ENCODE measurements around the gene ZYG11A.
A peak's percentile ranks its signal among the peaks of the same experiment; 100 is the strongest.
"Not testable (repeated sequence)": the region's sequence is repeated elsewhere in the genome, so short reads cannot be mapped to it uniquely, and the experiment has no call there.

The ZYG11A gene

DNA sequence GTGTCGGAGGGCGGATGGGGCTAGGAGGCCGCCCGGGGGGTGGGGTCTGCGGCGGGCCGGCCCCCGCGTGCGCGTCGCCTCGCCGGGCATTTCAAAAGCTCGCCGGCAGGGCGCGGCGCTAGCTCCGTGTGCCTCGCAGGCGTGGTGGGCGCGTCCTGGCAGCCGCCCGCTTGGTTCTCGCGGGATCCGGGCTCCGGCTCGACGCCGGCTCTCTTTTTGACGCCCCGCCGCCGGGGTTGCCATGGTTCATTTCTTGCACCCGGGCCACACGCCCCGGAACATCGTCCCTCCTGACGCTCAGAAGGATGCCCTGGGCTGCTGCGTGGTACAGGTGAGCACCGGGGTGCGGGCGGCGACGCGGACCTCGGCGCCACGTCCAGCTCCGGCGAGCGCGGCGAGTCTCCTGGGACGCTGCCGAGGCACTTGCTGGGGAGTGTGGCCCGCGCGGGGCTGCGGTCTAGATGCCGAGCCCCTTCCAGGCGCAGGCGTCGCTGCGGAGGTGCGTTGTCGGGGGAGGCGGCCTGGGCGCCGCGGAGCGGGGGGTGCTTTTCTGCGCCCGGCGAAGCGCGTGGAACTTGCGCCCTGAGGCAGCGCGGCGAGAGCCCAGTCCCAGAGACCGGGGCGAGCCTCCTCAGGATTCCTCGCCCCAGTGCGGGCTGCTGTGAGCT lies at the start of gene ZYG11A:
Gene ZYG11A (plus strand): TSS at position 118 of the 668 bp plus-strand sequence. CDS start 124 bp downstream, at position 242.
- peak; percentile 37 for DNase-seq

DNA sequence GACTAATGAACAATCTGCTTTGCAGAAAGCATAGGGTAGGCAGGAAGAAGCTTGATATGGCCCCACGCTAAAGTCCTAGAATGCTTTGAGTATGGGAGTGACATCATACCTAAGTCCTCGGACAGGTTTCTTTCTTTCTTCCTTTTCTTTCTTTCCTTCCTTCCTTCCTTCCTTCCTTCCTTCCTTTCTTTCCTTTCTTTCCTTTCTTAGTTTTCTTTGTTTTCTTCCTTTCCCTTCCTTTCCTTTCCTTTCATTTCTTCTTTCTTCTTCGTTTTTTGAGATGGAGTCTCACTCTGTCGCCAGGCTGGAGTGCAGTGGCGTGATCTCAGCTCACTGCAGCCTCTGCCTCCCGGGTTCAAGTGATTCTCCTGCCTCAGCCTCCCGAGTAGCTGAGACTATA lies 48.8 kb upstream of the ZYG11A start:
- not testable (repeated sequence) for DNase-seq

DNA sequence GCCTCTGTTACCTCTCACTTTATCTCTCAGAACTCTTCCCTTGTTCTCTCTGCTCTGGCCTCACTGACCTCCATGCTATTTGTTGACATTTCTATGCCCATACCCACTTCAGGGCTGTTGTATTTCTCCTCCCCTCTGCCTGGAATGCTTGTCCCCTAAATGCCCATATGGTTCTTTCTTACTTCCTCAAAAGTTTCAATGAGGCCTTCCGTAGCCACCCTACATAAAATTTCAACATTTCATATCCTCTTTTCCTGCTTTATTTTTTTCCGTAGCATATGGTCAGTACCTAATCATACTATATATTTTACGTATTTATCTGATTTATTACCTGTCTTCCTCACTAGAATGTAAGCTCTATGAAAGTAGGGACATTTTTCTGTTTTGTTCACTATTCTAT lies 47.1 kb upstream of the ZYG11A start:
- no peak for DNase-seq

DNA sequence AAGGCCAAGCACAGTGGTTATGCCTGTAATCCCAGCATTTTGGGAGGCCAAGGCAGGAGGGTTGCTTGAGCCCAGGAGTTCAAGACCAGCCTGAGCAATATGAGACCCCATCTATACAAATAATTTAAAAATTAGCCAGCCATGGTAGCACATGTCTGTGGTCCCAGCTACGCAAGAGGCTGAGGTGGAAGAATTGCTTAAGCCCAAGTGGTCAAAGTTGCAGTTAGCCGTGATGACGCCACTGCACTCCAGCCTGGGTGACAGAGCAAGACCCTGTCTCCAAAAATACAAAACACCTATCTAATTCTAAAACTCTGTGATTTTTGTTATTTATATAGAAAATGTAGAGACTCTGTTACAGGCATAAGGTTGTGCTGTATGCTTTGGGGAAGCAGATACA lies 44.2 kb upstream of the ZYG11A start:
- DNase-seq = no peak

DNA sequence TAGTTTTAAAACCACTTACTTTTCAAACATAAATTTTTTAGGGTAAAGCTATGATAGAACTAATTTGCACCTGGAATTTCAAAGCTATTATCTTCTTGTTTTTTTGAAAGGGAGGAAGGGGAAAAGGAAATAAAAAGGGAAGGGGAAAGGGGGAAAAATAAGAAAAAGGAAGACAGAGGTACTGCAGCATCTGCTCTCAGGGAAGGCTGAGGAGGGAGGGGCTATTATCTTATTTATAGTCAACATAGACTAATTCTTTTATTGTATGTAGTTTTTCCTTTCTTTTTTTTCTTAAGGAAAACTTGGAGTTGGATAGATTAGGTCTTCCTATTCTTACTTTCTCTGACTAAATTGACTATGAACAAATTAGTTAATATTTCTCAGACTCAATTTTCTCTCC lies 41.5 kb upstream of the ZYG11A start:
- DNase-seq = no peak

DNA sequence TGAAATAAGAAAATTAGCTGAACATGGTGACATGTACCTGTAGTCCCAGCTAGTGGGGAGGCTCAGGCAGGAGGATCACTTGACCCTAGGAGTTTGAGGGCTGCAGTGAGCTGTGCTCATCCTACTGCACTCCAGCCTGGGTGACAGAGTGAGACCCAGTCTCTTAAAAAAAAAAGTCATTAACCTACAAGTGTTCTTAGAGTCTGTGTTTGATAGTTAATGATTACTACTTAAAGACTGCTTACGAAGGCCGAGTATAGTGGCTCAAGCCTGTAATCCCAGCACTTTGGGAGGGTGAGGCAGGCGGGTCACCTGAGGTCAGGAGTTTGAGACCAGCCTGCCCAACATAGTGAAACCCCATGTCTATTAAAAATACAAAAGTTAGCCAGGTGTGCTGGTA lies 38.5 kb upstream of the ZYG11A start:
- DNase-seq = not testable (repeated sequence)

DNA sequence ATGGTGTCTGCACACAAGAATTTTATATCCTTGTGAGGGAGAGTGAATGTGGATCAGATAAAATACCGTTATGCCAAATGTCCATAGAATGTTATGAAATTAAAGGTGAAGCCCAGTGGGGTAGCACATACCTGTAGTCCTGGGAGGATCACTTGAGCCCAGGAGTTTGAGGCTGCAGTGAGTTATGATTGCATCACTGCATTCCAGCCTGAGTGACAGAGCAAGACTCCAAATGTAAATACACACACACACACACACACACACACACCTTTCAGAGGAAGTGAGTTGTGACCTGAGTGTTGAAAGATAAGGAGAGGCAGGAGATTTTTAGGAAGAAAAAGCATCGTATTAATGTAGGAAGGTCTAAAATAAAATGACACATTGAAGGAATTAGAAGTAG lies 28.1 kb upstream of the ZYG11A start:
- no peak for DNase-seq

DNA sequence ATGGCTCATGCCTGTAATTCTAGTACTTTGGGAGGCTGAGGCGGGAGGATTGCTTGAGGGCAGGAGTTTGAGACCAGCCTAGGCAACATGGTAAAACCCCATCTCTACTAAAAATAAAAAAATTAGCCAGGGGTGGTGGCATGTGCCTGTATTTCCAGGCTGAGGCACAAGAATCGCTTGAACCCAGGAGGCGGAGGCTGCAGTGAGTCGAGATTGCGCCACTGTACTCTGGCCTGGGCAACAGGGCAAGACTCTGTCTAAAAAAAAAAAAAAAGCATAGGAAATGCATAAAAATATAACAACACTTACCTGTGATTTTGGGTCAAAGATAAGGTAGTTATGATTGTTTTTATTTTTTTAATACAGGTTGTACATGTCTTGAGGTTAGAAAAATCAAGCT lies 21.7 kb upstream of the ZYG11A start:
- DNase-seq = not testable (repeated sequence)

DNA sequence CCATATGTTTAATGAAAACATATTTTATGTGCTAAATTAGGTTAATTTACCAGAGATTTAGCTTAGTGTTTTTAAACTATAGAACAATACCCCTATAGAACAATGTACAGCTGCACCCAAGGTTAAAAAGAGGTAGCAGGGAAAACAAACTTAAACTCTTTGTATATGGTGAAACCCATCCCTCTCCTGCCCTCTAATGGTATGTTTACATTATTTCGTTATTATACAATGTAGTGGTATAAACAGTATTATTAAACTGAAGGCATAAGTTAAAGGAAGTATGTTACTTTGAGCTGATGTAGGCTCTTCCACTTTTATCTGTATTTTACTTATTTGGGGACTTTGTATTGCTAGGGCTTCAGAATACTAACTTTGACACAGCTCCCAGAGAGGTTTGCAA lies 16.7 kb upstream of the ZYG11A start:
- DNase-seq = no peak

DNA sequence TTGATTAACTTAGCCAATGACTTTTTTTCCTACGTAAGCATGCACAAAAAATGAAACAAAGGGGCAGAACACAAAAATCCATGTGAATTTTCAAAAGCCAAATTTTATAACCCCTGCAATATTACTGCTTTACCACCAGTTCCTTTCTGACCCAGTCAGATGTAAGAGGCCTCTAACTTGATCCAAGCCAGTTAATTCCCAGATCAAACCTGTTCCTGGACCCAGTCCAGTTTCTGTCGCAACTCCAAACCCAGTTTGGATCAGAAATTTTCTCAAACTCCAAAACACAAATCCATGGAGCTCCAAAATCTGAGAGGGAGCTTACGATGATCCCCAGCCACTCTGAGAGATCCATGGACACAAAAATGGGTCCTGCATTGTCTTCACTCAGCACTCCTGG lies 7.8 kb upstream of the ZYG11A start:
- no peak for DNase-seq

DNA sequence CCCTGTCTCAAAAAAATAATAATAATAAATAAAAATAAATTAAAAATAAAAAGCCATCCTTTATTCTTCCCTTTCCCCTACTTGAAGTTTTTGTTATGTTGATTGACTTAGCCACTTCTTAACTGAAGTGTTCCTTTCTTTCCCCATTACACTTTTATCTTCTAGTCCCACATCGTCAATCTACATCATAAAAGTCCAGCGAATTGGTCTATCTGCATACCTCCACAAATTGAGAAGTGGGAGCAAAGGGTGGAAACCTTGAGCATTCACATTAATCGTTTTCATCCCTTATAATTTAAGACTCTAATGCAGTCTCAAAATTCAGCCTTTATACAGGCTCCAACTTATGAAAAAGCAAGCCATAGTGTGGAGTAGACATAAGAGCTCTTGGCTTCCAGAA lies 6.5 kb upstream of the ZYG11A start:
- DNase-seq = no peak

DNA sequence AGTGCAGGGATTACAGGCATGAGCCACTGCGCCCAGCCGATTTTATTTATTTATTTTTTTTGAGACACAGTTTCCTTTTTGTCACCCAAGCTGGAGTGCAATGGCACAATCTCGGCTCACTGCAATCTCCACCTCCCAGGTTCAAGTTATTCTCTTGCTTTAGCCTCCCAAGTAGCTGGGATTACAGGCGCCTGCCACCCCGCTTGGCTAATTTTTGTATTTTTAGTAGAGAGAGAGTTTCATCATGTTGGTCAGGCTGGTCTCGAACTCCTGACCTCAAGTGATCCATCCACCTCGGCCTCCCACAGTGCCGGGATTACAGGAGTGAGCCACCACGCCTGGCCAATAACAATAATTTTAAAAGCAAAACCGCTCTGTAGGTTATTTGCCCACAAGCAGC lies 3.4 kb upstream of the ZYG11A start:
- not testable (repeated sequence) for DNase-seq

DNA sequence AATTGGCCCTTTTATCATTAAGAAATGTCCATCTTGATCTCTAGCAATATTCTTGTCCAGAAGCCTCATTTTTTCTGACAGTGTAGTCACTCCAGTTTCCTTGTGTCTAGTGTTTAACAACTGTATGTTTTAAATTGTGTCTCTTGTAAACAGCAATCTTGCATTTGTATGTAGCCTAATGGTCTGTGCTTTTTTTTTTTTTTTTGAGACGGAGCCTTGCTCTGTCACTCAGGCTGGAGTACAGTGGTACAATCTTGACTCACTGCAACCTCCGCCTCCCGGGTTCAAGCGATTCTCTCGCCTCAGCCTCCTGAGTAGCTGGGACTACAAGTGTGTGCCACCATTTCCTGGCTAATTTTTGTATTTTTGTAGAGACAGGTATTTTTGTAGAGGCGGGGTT lies 2.6 kb downstream of the ZYG11A start:
- DNase-seq = not testable (repeated sequence)

DNA sequence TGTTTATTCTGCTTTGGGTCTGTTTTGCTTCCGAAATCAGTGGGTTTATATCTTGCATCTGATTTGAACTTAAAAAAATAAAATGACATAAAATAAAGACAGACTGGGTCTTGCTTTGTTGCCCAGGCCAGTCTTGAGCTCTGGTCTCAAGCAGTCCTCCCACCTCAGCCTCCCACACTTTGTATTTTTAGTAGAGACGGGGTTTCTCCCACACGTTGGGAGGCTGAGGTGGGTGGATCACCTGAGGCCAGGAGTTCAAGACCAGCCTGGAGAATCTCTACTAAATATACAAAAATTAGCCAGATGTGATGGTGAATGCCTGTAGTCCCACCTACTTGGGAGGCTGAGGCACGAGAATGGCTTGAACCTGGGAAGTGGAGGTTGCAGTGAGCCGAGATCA lies 5.9 kb downstream of the ZYG11A start:
- DNase-seq = no peak

DNA sequence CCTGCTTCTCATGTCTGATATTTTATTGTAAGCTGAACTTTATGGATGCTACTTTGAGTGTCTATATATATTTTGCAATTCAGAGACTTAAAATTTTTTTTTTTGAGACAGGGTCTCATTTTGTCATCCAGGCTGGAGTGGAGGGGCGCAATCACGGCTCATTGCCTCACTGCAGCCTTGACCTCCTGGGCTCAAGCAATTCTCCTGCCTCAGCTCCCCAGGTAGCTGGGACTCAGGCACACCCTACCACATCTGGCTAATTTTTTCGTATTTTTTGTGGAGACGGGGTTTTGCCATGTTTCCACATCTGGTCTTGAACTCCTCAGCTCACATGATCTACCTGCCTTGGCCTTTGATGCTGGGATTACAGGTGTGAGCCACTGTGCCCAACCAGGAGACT lies 8.4 kb downstream of the ZYG11A start:
- DNase-seq = no peak

DNA sequence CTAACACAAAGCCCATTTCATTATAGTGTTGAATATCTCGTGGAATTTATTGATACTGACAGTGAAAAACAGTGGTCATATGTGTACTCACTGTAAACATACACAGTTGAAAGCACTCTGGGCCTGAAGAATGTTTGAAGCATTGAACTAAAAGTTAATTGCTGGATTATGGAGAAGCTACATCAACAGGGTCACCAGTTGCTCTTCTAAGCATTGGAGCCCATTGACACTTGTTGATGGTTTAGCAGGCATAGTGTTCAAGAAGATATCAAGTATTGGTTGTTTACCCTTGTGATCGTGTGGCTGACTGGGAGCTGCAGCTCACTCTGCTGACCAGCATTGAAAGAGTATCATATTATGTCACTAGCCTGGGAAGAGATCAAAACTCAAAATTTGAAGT lies 10.3 kb downstream of the ZYG11A start:
- DNase-seq = no peak

DNA sequence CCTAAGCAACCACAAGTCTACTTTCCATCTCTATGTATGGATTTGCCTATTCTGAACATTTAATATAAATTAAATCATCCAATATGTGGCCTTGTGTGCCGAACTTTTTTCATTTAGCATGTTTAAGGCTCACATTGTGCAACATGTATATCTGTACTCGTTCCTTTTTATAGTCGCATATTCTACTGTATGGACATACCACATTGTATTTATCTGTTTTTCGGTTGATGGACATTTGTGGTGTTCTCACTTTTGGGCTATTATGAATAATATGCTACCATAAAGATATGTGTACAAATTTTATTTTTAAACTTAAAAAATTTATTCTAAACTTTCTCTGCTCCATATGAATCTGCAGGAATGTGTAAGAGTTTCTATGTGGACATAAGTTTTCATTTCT lies 13.0 kb downstream of the ZYG11A start:
- no peak for DNase-seq

DNA sequence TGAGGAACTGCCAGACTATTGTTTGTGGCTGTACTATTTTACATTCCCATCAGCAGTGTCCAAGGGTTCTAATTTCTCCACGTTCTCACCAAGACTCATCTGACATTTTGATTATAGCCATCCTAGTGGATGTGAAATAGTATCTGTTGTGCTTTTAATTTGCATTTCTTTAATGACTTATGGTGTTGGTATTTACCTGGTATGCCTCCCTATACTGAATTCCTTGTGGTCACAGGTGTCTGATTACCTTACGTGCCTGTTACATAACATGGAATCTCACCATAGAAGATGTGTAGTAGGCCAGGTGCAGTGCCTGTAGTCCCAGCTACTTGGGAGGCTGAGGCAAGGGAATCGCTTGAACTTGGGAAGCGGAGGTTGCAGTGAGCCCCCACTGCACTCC lies 13.5 kb downstream of the ZYG11A start:
- DNase-seq = peak; percentile 53

DNA sequence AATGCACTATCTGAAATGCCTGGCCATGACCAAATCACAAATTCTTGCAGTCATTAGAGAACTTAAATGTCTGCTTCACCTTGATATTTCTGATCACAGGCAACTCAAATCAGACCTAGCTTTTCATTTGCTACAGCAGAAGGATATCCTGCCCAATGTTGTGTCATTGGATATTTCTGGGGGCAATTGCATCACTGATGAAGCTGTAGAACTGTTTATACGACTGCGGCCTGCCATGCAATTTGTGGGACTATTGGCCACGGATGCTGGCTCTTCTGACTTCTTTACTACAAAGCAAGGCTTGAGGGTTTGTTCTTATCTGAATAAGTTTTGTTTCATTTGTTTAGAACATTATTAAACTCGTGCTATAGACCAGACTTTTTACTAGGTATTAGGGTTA lies 14.9 kb downstream of the ZYG11A start:
- no peak for DNase-seq

DNA sequence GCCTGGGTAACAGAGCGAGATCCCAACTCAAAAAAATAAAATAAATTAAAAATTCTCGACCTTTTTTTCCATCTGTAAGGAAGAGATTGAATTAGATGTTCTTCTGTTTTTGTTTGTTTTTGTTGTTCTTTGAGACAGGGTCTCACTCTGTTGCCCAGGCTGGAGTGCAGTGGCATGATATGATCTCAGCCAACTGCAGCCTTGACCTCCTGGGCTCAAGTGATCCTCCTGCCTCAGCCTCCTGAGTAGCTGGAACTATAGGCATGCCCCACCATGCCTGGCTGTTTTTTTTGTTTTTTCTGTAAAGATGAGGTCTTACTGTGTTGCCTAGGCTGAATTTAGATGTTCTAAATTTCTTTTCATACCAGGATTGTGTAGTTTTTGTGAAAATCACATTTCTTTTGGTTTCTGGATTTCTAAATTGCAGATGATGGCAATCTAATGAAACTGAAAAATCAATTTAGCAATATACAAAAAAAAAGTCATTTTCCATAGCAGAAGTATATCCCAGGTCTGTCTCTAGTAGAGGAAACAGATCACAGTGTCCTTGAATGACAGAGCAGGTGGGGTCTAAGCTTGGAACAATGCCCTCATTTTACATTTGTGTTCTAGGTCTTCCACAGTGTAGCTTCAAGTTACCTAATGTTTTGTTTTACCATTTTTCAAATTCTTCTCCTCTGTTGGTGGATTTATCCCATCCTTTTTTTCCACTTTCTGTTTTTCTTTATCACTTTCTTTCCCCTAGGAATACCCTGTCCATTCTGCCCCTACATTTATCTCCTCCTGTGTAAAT lies 20.3 kb downstream of the ZYG11A start:
- no peak for DNase-seq

DNA sequence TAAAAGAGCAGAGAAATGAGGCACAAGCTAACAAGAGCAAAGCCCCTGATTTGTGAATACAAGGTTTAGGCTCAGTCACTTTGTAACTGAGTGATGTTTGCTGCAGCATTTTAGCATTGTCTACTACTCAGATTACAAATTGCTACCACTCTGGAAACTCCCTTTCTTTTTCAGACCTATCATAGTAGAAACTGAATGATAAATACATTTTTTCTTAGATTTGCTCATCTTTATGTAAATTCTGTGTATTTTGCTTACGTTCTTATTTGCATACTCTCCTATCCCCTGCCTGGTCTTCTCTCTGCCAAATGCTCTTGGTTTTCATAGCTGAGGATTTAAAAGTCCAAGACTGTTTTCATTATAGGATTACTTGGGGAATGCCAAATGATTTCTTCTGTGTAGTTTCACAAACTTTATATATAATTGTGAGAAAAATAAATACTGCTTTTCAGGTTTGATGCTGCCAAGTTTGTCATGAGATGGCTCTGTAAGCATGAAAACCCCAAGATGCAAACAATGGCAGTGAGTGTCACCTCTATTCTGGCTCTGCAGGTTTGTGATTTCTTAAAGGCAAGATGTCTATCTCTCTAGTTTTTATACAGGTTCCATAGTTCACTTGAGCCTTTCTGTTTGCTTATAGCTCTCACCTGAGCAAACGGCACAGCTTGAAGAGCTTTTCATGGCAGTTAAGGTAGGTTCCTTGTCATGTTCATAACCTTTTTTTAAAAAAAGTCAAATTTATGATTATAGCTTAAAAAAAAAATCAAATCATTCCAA lies 24.7 kb downstream of the ZYG11A start:
- peak; percentile 89 for DNase-seq

DNA sequence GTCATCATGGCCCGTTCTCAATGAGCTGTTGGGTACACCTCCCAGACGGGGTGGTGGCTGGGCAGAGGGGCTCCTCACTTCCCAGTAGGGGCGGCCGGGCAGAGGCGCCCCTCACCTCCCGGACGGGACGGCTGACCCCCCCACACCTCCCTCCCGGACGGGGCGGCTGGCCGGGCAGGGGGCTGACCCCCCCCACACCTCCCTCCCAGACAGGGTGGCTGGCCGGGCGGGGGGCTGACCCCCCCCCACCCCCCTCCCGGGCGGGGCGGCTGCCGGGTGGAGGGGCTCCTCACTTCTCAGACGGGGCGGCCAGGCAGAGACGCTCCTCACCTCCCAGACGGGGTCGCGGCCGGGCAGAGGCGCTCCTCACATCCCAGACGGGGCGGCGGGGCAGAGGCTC lies 27.2 kb downstream of the ZYG11A start:
- not testable (repeated sequence) for DNase-seq

DNA sequence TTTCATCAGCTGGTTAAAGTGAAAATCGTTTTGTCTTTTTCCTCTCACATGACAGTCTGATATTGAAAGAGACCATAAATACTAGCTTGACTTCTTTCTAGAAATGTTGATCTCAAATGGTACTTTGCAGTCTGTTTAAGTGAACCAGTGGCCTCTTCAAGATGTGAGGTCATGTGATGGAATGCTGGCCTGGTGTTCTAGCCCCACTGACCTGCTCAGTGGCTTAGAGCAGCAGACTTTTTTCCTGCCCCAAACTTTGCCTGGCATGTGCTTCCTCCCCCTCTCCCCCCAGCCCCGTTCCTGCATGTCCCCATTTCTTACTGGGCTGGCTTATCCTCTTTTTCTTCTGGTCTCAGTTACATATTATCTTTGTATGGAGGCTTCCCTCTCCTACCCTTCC lies 34.3 kb downstream of the ZYG11A start:
- DNase-seq = no peak

DNA sequence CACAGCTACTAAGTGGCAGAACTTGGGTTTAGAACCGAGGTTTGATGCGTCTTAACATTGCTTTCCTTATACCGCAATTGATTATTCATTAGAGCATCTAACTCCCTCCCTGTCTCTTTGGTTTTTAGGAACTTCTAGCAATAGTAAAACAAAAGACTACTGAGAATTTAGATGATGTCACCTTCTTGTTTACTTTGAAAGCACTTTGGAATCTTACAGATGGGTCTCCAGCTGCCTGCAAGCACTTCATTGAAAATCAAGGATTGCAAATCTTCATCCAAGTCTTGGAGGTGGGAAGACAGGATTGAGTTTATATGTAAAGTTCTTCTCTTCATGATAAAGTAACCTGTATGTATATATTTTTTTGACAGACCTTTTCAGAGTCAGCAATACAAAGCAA lies 35.0 kb downstream of the ZYG11A start:
- DNase-seq = no peak

Measured in NCI-H526 treated with DMSO at 0.1 percent for 48 hours (cell line).